HG03378 (cell line): ENCODE measurements around the gene CFP.
"Not testable (repeated sequence)": the region's sequence is repeated elsewhere in the genome, so short reads cannot be mapped to it uniquely, and the experiment has no call there.

Experiments used
- ATAC-seq: cut with Tn5 transposase; IDR thresholded peaks from one replicate; pipeline ENCODE4 v1.9.1; 2021; ENCODE audit warnings: mild to moderate bottlenecking, moderate library complexity; ENCODE audit not compliant: unreplicated experiment

The CFP gene

GRCh38 chrX:47629419-47630200 lies at the start of gene CFP:
CFP (minus strand) TSS chrX:47629930; CDS start chrX:47629844, 86 bp downstream.
- no peak for ATAC-seq

DNA sequence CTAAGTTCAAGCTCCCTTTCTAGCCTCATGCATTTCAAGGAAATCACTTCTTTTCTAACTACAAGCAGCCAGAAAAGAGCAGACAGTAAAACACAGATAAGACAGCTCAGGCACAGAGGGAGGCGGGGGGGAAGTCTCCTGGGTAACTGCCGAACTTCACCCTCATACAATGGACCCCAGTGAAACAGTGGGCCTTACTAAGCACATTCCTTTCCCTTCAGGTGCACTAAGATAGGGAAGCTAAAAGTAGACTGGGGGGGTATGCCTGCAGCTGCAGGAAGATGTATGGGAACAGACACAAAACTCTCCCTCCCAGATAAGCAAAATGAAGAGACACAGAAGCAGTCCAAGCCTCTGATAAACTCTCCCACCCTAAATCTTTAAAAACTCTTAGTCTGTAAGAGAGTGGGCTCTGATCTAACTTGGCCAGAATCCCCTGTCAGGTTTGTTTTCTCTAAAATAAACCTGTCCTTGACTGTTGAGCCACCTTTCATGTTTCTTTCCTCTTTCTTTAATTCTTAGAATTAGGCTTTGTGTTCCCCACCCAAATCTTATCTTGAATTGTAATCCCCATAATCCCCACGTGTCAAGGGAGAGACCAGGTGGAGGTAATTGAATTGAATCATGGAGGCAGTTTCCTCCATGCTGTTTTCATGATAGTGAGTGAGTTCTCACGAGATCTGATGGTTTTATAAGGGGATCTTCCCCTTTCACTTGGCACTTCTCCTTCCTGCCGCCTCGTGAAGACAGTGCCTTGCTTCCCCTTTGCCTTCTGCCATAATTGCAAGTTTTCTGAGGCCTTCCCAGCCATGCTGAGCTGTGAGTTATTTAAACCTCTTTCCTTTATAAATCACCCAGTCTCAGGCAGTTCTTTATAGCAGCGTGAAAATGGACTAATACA lies 46.5 kb upstream of the CFP start:
- not testable (repeated sequence) for ATAC-seq

- no peak for ATAC-seq
These were observed 45.0 kb upstream of the CFP start for GRCh38 chrX:47674776-47675175.

GRCh38 chrX:47665797-47666196 lies 36.1 kb upstream of the CFP start:
- ATAC-seq = not testable (repeated sequence)

DNA sequence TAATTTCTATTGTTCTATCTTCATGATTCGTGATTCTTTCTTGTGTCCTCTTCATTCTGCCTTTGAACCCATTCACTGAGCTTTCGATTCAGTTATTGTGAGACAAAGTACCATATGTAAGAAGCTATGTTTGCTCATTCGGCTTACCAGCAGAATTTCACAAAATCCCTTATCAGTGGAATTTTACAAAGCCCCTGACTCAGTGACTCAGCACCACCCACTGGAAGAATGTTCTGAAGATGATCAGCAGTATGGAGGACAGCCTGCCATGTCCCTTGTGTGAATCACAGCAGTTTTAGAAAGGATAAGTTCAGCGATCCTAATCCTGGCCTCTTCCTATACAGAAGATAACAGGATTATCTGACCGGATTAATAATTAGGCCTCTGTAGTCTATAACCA lies 35.0 kb upstream of the CFP start:
- no peak for ATAC-seq

GRCh38 chrX:47662144-47662657 lies 32.5 kb upstream of the CFP start:
- no peak for ATAC-seq

- no peak for ATAC-seq
These were observed 31.8 kb upstream of the CFP start for GRCh38 chrX:47661539-47661938.

GRCh38 chrX:47659421-47659726 lies 29.6 kb upstream of the CFP start:
- ATAC-seq = no peak

DNA sequence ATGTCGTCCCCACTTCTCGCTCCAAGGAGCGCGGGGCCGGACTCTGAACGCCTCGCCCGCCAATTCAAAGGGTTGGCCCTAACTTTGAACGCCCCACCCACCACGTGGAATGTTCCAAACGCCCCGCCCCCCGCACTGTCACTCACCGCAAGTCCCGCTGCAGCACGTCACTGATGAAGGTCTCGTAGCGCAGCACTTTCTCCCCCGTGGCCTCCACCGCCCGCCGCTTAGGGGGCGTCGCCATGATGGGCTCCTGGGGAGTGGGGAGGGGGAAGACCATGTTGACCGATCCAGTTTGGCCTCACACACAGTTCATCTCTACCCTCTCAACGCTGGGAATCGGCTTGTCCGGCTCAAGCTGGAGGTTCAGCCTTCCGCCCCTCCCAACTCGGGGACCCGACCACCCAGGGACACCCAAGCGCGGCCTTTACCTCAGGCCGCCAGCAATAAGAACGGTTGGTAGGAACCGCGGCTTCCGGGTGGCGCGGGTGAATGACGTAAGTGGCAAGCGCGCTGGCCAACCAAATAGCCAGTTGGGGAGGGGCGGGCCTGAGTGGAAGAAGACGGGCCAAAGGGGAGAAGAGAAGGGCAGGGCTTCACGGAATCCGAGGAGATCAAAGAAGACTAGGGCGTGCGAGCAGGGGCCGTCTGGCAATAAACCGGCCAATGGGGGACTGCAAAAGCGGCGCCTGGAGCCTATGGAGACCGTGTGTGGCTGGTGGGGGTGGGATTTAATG lies 29.1 kb upstream of the CFP start, which contains the start of gene UXT:
UXT (minus strand) TSS at position 497 of the 737 bp plus-strand sequence; CDS start at position 244, 253 bp downstream.
- ATAC-seq = peak; percentile 65

GRCh38 chrX:47658301-47658683 lies 28.6 kb upstream of the CFP start:
- peak; percentile 54 for ATAC-seq

DNA sequence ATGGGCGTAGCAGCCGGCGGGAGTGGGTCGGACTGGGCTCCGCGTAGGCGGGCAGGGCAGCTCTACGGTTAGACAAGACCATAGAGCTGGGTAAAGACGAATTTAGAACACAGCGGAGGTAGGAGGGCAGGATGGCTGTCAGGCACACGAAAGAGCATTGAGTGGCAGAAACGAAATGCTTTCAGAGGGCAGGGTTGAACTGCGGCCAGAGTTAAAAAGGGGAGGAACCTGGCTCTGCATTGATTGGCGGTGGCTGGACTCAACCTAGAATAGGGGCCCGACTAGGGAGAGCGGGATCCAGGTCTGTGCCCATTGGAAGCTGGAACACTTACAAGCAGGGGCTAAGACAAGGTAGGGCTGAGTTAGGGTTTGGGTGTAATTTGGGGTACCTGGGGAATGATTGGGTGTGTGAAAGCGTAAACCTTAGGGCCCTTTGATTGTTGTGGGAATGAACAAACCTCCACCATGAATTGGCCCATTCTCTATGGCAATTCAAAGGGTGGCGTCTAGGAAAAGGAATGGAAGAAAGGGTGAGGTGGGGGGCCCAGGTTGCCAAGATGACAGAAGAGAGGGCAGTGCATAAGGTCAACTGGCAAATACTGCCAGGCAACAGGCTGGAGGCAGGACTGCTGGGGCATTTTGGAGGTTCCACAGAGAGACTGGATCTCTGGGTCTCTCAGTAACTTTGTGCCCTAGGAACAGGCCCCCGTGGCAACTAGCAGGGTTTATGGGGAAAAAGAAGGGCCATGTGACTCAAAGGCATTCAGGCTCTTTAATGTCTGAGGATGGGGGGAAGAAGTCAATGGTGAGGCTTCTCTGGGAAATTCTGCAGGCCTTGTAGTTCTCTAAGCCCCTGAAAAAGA lies 21.5 kb upstream of the CFP start:
- no peak for ATAC-seq

- peak; percentile 72 for ATAC-seq
These were observed 20.7 kb upstream of the CFP start, which contains the start of gene ELK1 for GRCh38 chrX:47650164-47651042. ELK1 (minus strand) TSS chrX:47650563; CDS start chrX:47641441, 9,122 bp downstream.

DNA sequence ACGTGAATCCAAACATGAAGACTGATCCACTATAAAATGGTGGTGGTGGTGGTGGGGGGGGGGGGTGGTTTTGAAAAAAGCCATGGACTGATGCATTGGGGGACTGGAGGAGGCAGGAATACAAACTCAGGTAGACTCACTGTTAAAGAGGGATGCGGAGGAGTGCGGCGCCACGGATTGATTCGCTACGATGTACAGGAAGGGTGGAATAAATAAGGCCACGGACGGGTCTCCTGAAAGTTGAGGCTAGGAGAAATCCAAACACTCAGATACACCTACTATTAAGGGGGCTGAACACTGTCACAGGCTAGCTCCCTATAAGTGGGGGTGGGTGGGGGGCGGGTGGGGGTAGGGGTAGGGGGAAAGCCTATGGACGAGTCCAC lies 20.0 kb upstream of the CFP start:
- no peak for ATAC-seq

DNA sequence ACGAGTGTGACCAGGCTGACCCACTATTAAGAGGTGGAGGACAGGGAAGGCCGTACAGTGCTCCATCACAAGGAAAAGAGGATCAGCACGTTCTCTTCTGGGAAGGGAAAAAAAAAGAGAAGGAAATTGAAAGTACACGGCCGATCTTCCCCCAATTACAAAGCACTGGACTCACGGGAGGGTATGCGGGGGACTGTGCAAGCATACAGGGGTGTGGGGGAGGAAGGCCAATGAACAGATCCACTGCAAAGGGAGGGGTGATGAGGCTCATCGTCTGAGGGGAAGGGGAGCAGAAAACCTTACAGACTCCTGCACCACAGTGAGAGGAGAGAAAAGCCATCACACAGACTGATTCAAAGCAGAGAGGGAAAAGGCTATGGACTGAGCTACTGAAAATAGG lies 19.5 kb upstream of the CFP start:
- ATAC-seq = no peak

- ATAC-seq = no peak
These were observed 18.6 kb upstream of the CFP start for GRCh38 chrX:47648376-47648775.

DNA sequence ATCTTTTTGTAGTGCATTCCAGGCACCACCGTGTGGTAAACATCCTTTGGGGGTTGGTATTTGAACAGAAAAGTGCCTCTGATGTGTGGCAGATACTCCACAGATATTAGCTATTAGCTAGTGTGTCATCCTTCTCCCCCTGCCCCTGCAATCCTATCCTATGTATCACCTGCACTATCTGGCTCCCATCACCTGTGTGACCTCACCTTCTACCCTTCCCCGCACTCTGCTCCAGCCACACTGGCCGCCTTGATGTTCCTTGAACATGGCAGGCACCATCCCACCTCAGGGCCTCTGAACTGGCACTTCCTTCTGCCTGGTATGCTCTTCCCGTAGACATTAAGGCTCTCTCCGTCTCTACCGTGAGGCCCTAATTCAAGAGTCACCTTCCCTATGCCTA lies 16.9 kb upstream of the CFP start:
- ATAC-seq = no peak

- no peak for ATAC-seq
These were observed 15.8 kb upstream of the CFP start for GRCh38 chrX:47645530-47645929.

DNA sequence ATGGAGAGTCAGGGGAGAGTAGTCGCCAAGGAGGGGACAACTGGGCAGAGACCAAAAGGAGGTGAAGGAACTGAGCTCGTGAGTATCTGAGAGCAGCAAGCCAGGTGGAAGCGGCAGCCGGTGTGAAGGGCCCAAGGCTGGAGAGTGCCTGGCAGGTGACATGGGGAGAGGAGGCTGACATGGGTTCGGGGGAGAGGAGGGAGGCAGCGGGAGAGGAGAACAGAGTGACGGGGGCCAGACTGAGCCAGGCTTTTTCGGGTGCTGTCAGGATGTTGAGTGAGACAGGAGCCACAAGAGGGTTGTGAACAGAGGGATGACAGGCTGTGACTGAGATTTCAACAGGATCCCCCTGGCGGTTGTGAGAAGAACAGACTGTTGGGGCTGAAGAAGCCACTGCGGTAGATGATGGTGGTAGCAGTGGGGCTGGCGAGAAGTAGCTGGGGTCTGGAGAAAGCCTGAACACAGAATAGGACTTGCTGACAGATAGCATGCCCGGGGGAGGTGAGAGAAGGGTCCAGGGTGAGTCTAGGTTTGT lies 14.9 kb upstream of the CFP start:
- ATAC-seq = no peak

GRCh38 chrX:47643926-47644325 lies 14.2 kb upstream of the CFP start:
- ATAC-seq = no peak
